Measurements from ENCODE around the gene UBA52.

UBA52 gene

GRCh38 chr19:18541992-18542940, 29.4 kb upstream of the UBA52 start:
- no peak for DNase-seq (ENCODE audit: low read depth, low spot score)
- peak overlapping the region; percentile 79 for H3K9ac ChIP-seq (ENCODE audit: insufficient read length)
- TF ChIP-seq POLR2AphosphoS5 (IDR thresholded peaks at IDR 0.05; ENCODE audit: borderline replicate concordance, low read depth, low read length) (no peak), EZH2 (IDR thresholded peaks at IDR 0.05) (no peak), FOXP2 (optimal IDR thresholded peaks at IDR 0.05; ENCODE audit: control extremely low read depth, extremely low read length, insufficient read depth) (no peak)
- no peaks in the 10 kb centered on the region for H3K9me3 ChIP-seq (ENCODE audit: low read depth, low read length)
- H3K27ac ChIP-seq: peak overlapping the region; percentile 79
- peak overlapping the region; percentile 85 for H3K4me3 ChIP-seq
- H3K36me3 ChIP-seq (ENCODE audit: insufficient read depth, low read length): peaks cover 32% of the 10 kb centered on the region

- TF ChIP-seq EZH2 (IDR thresholded peaks at IDR 0.05) (no peak), FOXP2 (optimal IDR thresholded peaks at IDR 0.05; ENCODE audit: control extremely low read depth, extremely low read length, insufficient read depth) (peak; percentile 53)
- peaks cover 27% of the 10 kb centered on the region for H3K36me3 ChIP-seq (ENCODE audit: insufficient read depth, low read length)
- peak within 1 kb of the TSS; percentile 85 for H3K4me3 ChIP-seq
- H3K27ac ChIP-seq: peak within 1 kb of the TSS; percentile 79
- no peaks in the 10 kb centered on the region for H3K9me3 ChIP-seq (ENCODE audit: low read depth, low read length)
- peak within 1 kb of the TSS; percentile 81 for H3K9ac ChIP-seq (ENCODE audit: insufficient read length)
- no peak for DNase-seq (ENCODE audit: low read depth, low spot score)
Observed at GRCh38 chr19:18542941-18543813, 28.5 kb upstream of the UBA52 start, which contains the start of gene FKBP8. Gene FKBP8 (minus strand): TSS chr19:18543573. CDS start chr19:18541970, 1,603 bp downstream.

GRCh38 chr19:18543814-18544475, 27.7 kb upstream of the UBA52 start:
- H3K9ac ChIP-seq (ENCODE audit: insufficient read length): peak overlapping the region; percentile 59
- no peak for DNase-seq (ENCODE audit: low read depth, low spot score)
- no peak for TF ChIP-seq EZH2 (IDR thresholded peaks at IDR 0.05)
- no peak for TF ChIP-seq POLR2AphosphoS5 (IDR thresholded peaks at IDR 0.05; ENCODE audit: borderline replicate concordance, low read depth, low read length)
- no peak for TF ChIP-seq FOXP2 (optimal IDR thresholded peaks at IDR 0.05; ENCODE audit: control extremely low read depth, extremely low read length, insufficient read depth)
- no peaks in the 10 kb centered on the region for H3K9me3 ChIP-seq (ENCODE audit: low read depth, low read length)
- peak overlapping the region; percentile 4; the same call in 1 of the 2 replicates for H3K27ac ChIP-seq
- peaks cover 27% of the 10 kb centered on the region for H3K36me3 ChIP-seq (ENCODE audit: insufficient read depth, low read length)
- peak overlapping the region; percentile 85 for H3K4me3 ChIP-seq

- DNase-seq (ENCODE audit: low read depth, low spot score): no peak
- Histone ChIP-seq H3K36me3 (ENCODE audit: insufficient read depth, low read length) (no peaks in the 10 kb centered on the region), H3K9me3 (ENCODE audit: low read depth, low read length) (no peaks in the 10 kb centered on the region), H3K9ac (ENCODE audit: insufficient read length) (no peak overlapping the region), H3K27ac (peak overlapping the region; percentile 46; the same call in 1 of the 2 replicates), H3K4me3 (no peak overlapping the region)
- TF ChIP-seq EZH2 (IDR thresholded peaks at IDR 0.05) (no peak), POLR2AphosphoS5 (IDR thresholded peaks at IDR 0.05; ENCODE audit: borderline replicate concordance, low read depth, low read length) (no peak), FOXP2 (optimal IDR thresholded peaks at IDR 0.05; ENCODE audit: control extremely low read depth, extremely low read length, insufficient read depth) (no peak)
Observed at GRCh38 chr19:18551631-18552030, 20.0 kb upstream of the UBA52 start.

- Histone ChIP-seq H3K27ac (peak within 1 kb of the TSS; percentile 72), H3K9me3 (ENCODE audit: low read depth, low read length) (no peaks in the 10 kb centered on the region), H3K4me3 (peak within 1 kb of the TSS; percentile 95), H3K9ac (ENCODE audit: insufficient read length) (peak within 1 kb of the TSS; percentile 98), H3K36me3 (ENCODE audit: insufficient read depth, low read length) (peaks cover 8% of the 10 kb centered on the region; the same call in 1 of the 2 replicates)
- DNase-seq (ENCODE audit: low read depth, low spot score): peak; percentile 97
- TF ChIP-seq POLR2AphosphoS5 (IDR thresholded peaks at IDR 0.05; ENCODE audit: borderline replicate concordance, low read depth, low read length) (peak; percentile 88), FOXP2 (optimal IDR thresholded peaks at IDR 0.05; ENCODE audit: control extremely low read depth, extremely low read length, insufficient read depth) (no peak), EZH2 (IDR thresholded peaks at IDR 0.05) (no peak)
Observed at GRCh38 chr19:18557411-18558201, 14.1 kb upstream of the UBA52 start, which contains the start of gene KXD1. Gene KXD1 (plus strand): TSS chr19:18557870. CDS start chr19:18562057, 4,187 bp downstream.

- H3K27ac ChIP-seq: peak overlapping the region; percentile 72
- H3K4me3 ChIP-seq: peak overlapping the region; percentile 95
- no peaks in the 10 kb centered on the region for H3K9me3 ChIP-seq (ENCODE audit: low read depth, low read length)
- DNase-seq (ENCODE audit: low read depth, low spot score): no peak
- H3K36me3 ChIP-seq (ENCODE audit: insufficient read depth, low read length): peaks cover 14% of the 10 kb centered on the region; the same call in 1 of the 2 replicates
- peak overlapping the region; percentile 98 for H3K9ac ChIP-seq (ENCODE audit: insufficient read length)
- TF ChIP-seq FOXP2 (optimal IDR thresholded peaks at IDR 0.05; ENCODE audit: control extremely low read depth, extremely low read length, insufficient read depth) (no peak), POLR2AphosphoS5 (IDR thresholded peaks at IDR 0.05; ENCODE audit: borderline replicate concordance, low read depth, low read length) (no peak), EZH2 (IDR thresholded peaks at IDR 0.05) (no peak)
Observed at GRCh38 chr19:18558202-18558555, 13.5 kb upstream of the UBA52 start.

- DNase-seq (ENCODE audit: low read depth, low spot score): no peak
- Histone ChIP-seq H3K4me3 (peak overlapping the region; percentile 95), H3K36me3 (ENCODE audit: insufficient read depth, low read length) (peaks cover 16% of the 10 kb centered on the region; the same call in 1 of the 2 replicates), H3K9ac (ENCODE audit: insufficient read length) (peak overlapping the region; percentile 98), H3K27ac (peak overlapping the region; percentile 72), H3K9me3 (ENCODE audit: low read depth, low read length) (no peaks in the 10 kb centered on the region)
- TF ChIP-seq EZH2 (IDR thresholded peaks at IDR 0.05) (no peak), FOXP2 (optimal IDR thresholded peaks at IDR 0.05; ENCODE audit: control extremely low read depth, extremely low read length, insufficient read depth) (no peak), POLR2AphosphoS5 (IDR thresholded peaks at IDR 0.05; ENCODE audit: borderline replicate concordance, low read depth, low read length) (no peak)
Observed at GRCh38 chr19:18558604-18559003, 13.1 kb upstream of the UBA52 start.
